GM12878 (cell line): Measurements from ENCODE around the gene MEAF6. TPM values are rescaled to one million over a fixed set of nuclear protein-coding genes. Genes with fewer than 3 reads are reported as not detected.
A peak's percentile ranks its signal among the peaks of the same experiment; 100 is the strongest.

Source experiments
- BCL3 ChIP-seq: IDR thresholded peaks from 2 replicates; pipeline ENCODE4 v1.6.1; 2011; ENCODE audit warnings: borderline replicate concordance, low read depth, mild to moderate bottlenecking, moderate library complexity, low read length; ENCODE audit not compliant: insufficient read depth, poor library complexity, severe bottlenecking
- CBFB ChIP-seq: IDR thresholded peaks from 2 replicates; pipeline ENCODE4 v1.6.1; 2016; ENCODE audit warnings: antibody characterized with exemption, low read depth
- FOXM1 ChIP-seq: IDR thresholded peaks from 2 replicates; pipeline ENCODE4 v1.6.1; 2012; ENCODE audit warnings: low read depth, mild to moderate bottlenecking, inconsistent platforms, low read length, moderate library complexity
- PRDM15 ChIP-seq: fragments of 450-650 bp; formaldehyde crosslinking; IDR thresholded peaks from 2 replicates; pipeline ENCODE4 v1.4.0; 2020; ENCODE audit warnings: mild to moderate bottlenecking, moderate library complexity
- RB1 ChIP-seq: fragments of 450-650 bp; formaldehyde crosslinking; IDR thresholded peaks from 2 replicates; pipeline ENCODE4 v1.6.1; 2017; ENCODE audit warnings: mild to moderate bottlenecking, borderline replicate concordance
- RCOR1 ChIP-seq: conservative IDR thresholded peaks from 2 replicates; pipeline ENCODE4 v1.6.1; 2012; ENCODE audit warnings: low read depth, low read length, improper control_type of control experiment
- REST ChIP-seq: IDR thresholded peaks from 2 replicates; pipeline ENCODE4 v1.6.1; 2012; ENCODE audit warnings: mild to moderate bottlenecking, low read depth, low read length
- SUZ12 ChIP-seq: fragments of 200-600 bp; sonication (generic); IDR thresholded peaks from one replicate; pipeline ENCODE4 v1.6.1; 2018; ENCODE audit warnings: antibody characterized with exemption, mild to moderate bottlenecking; ENCODE audit not compliant: unreplicated experiment
- ZBTB4 ChIP-seq: fragments of 450-650 bp; formaldehyde crosslinking; IDR thresholded peaks from 2 replicates; pipeline ENCODE4 v1.4.0; 2022; ENCODE audit warnings: mild to moderate bottlenecking, moderate library complexity
- ZNF217 ChIP-seq: fragments of 450-650 bp; IDR thresholded peaks from 2 replicates; pipeline ENCODE4 v1.6.1; 2017; ENCODE audit warnings: antibody characterized with exemption, mild to moderate bottlenecking
- ZNF687 ChIP-seq: fragments of 450-650 bp; IDR thresholded peaks from 2 replicates; pipeline ENCODE4 v1.6.1; 2017; ENCODE audit warnings: mild to moderate bottlenecking, moderate library complexity
- polyA plus RNA-seq, 11 experiments: library from polyadenylated mRNA; depleted of rRNA in 4 of 11; unstranded in 6 of 11; stranded (reverse) in 5 of 11; fragments of >200 nt; fragmentation: Nextera tagmentation in 4 of 11; fragmentation: Illumina TruSeq in 1 of 11; extraction: Ambion mirVana in 4 of 11; extraction: Trizol in 1 of 11; gene quantifications; 1 replicate in 1 of 11; 2 replicates in 10 of 11; pipeline versions ENCODE4 v1.2.1 to v1.2.3, GENCODE V29; 2011 to 2016; ENCODE audit warnings: inconsistent platforms in 2 of 11, missing spikeins in 2 of 11, low read depth in 1 of 11
- total RNA-seq, 4 experiments: library from RNA; depleted of rRNA in 3 of 4; stranded (reverse); fragments of >200 nt in 3 of 4; fragmentation: Illumina TruSeq in 1 of 4; extraction: Trizol in 1 of 4; gene quantifications; 2 replicates each; pipeline versions ENCODE4 v1.2.1 to v1.2.3, GENCODE V29; 2013 to 2021

Gene MEAF6
- total and polyA plus RNA-seq, 10 of the 15 experiments (the other 5 are each of a cell fraction or from before 2014, with no cell fraction given) = 30.8 to 75.0 (median 58.1) TPM

- TF ChIP-seq ZBTB4 (CRISPR knock-in tag) = no peak
- TF ChIP-seq REST = no peak
- TF ChIP-seq PRDM15 (CRISPR knock-in tag) = 0 out of 2 replicates have a peak, but pooled peaks have one; percentile 39
- TF ChIP-seq RB1 = no peak
- TF ChIP-seq RCOR1 = no peak
- TF ChIP-seq BCL3 = peak; percentile 45
- TF ChIP-seq FOXM1 = no peak
- TF ChIP-seq ZNF217 = no peak
- no peak for TF ChIP-seq SUZ12
- TF ChIP-seq CBFB = peak; percentile 75
- peak; percentile 82 for TF ChIP-seq ZNF687
Measured at GRCh38 chr1:37479255-37480124, 35.1 kb downstream of the MEAF6 start (continued).
